Trophoblast cell (in vitro differentiated cells and primary cell): Measurements from ENCODE around the gene XYLT1.

Experiments used
- DNase-seq, 2 donors: peaks; one replicate each; pipeline ENCODE4 v3.0.0-alpha.2; 2016
- H2AFZ ChIP-seq: 2 replicates; pipeline ENCODE4 v1.6.1; 2013; ENCODE audit warnings: low read length, moderate library complexity, mild to moderate bottlenecking; ENCODE audit not compliant: insufficient read depth, poor library complexity
- H2AK5ac ChIP-seq: 2 replicates; pipeline ENCODE4 v1.6.1; 2013; ENCODE audit warnings: mild to moderate bottlenecking, low read length
- H2BK120ac ChIP-seq: 2 replicates; pipeline ENCODE4 v1.6.1; 2013; ENCODE audit warnings: low read length, mild to moderate bottlenecking, moderate library complexity; ENCODE audit not compliant: insufficient read depth, poor library complexity
- H2BK12ac ChIP-seq: 2 replicates; pipeline ENCODE4 v1.6.1; 2013; ENCODE audit warnings: mild to moderate bottlenecking, low read length, moderate library complexity
- H2BK5ac ChIP-seq: 2 replicates; pipeline ENCODE4 v1.6.1; 2013; ENCODE audit warnings: low read length, low read depth, moderate library complexity, mild to moderate bottlenecking; ENCODE audit not compliant: poor library complexity
- H3K14ac ChIP-seq: 2 replicates; pipeline ENCODE4 v1.6.1; 2013; ENCODE audit warnings: mild to moderate bottlenecking, low read length
- H3K18ac ChIP-seq: 2 replicates; pipeline ENCODE4 v1.6.1; 2013; ENCODE audit warnings: mild to moderate bottlenecking, low read length
- H3K23ac ChIP-seq: 2 replicates; pipeline ENCODE4 v1.6.1; 2013; ENCODE audit warnings: low read length
- H3K27ac ChIP-seq: 2 replicates; pipeline ENCODE4 v1.5.1; 2013; ENCODE audit warnings: low read depth, mild to moderate bottlenecking, inconsistent platforms, low read length, moderate library complexity
- H3K27me3 ChIP-seq: 2 replicates; pipeline ENCODE4 v1.6.1; 2013; ENCODE audit warnings: inconsistent platforms, mild to moderate bottlenecking, low read length, moderate library complexity; ENCODE audit not compliant: insufficient read depth
- H3K36me3 ChIP-seq, 2 experiments: 1 replicate in 1 of 2; 2 replicates in 1 of 2; pipeline ENCODE4 v1.6.1; 2013; ENCODE audit warnings: low read length in 2 of 2, mild to moderate bottlenecking in 2 of 2, moderate library complexity in 1 of 2; ENCODE audit not compliant: insufficient read depth in 2 of 2, control insufficient read depth in 1 of 2
- H3K4ac ChIP-seq: 2 replicates; pipeline ENCODE4 v1.6.1; 2013; ENCODE audit warnings: low read depth, mild to moderate bottlenecking, low read length, moderate library complexity
- H3K4me1 ChIP-seq, 2 experiments: 1 replicate in 1 of 2; 2 replicates in 1 of 2; pipeline ENCODE4 v1.6.1; 2013; ENCODE audit warnings: low read length in 2 of 2, mild to moderate bottlenecking in 2 of 2, moderate library complexity in 1 of 2; ENCODE audit not compliant: insufficient read depth in 2 of 2, control insufficient read depth in 1 of 2
- H3K4me2 ChIP-seq: 2 replicates; pipeline ENCODE4 v1.6.1; 2013; ENCODE audit warnings: inconsistent platforms, mild to moderate bottlenecking, low read length, moderate library complexity
- H3K4me3 ChIP-seq: 2 replicates; pipeline ENCODE4 v1.5.1; 2013; ENCODE audit warnings: mild to moderate bottlenecking, low read depth, low read length, inconsistent platforms
- H3K79me1 ChIP-seq: one replicate; pipeline ENCODE4 v1.6.1; 2013; ENCODE audit warnings: low read length
- H3K79me2 ChIP-seq: 2 replicates; pipeline ENCODE4 v1.6.1; 2013; ENCODE audit warnings: low read length, mild to moderate bottlenecking; ENCODE audit not compliant: control insufficient read depth, insufficient read depth, poor library complexity
- H3K9ac ChIP-seq: 2 replicates; pipeline ENCODE4 v1.6.1; 2013; ENCODE audit warnings: mild to moderate bottlenecking, low read length
- H3K9me3 ChIP-seq: 2 replicates; pipeline ENCODE4 v1.6.1; 2013; ENCODE audit warnings: low read depth, mild to moderate bottlenecking, control low read depth, inconsistent platforms, low read length; ENCODE audit not compliant: insufficient read depth
- H4K12ac ChIP-seq: 2 replicates; pipeline ENCODE4 v1.6.1; 2013; ENCODE audit warnings: low read depth, mild to moderate bottlenecking, low read length, moderate library complexity
- H4K8ac ChIP-seq: 2 replicates; pipeline ENCODE4 v1.6.1; 2013; ENCODE audit warnings: low read depth, mild to moderate bottlenecking, low read length, moderate library complexity
- H4K91ac ChIP-seq: one replicate; pipeline ENCODE4 v1.6.1; 2013; ENCODE audit warnings: low read depth, mild to moderate bottlenecking, low read length, moderate library complexity
- WGBS: extraction: QIAGEN DNeasy Blood & Tissue Kit; methylation state at CpG from one replicate; pipeline ENCODE4 v1.1.7; 2013; ENCODE audit warnings: missing lambda C conversion rate; ENCODE audit not compliant: insufficient read length, insufficient coverage; ENCODE audit errors: extremely low coverage; 5-methylcytosine and 5-hydroxymethylcytosine counted together

XYLT1 gene

DNA sequence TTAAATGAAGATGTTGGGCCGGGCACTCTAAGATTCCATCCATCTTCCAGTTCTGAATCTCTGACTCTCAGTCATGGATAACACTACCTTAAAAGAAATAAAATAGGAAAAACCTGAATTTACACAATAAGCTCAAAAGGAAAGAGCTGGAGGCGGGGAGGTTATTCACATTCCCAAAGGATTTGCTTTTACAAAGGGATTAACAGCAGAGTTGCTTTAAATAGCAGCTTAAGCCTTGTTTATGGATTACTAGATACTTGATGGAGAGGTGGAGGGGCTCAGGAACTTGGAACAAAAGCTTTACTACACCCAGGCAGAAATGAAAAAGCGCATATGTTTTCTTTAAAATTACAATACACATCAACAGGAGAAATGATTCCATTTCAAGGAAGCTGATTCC, 84.5 kb downstream of the XYLT1 start:
- H3K14ac ChIP-seq: no peak overlapping the region
- no peak overlapping the region for H3K27ac ChIP-seq
- H2BK5ac ChIP-seq: no peak overlapping the region
- WGBS: no CpG with 5 or more reads among the region's 3 CpGs
- H3K4me2 ChIP-seq: no peak overlapping the region
- no peak overlapping the region for H2BK12ac ChIP-seq
- H3K79me1 ChIP-seq: peaks cover 2% of the 10 kb centered on the region
- no peaks in the 10 kb centered on the region for H3K36me3 ChIP-seq
- no peak overlapping the region for H4K91ac ChIP-seq
- no peak for DNase-seq
- no peak overlapping the region for H3K23ac ChIP-seq
- no peaks in the 10 kb centered on the region for H3K27me3 ChIP-seq
- no peak overlapping the region for H3K4me3 ChIP-seq
- no peak overlapping the region for H3K18ac ChIP-seq
- no peak overlapping the region for H4K12ac ChIP-seq
- H3K9ac ChIP-seq: no peak overlapping the region
- H4K8ac ChIP-seq: no peak overlapping the region
- no peak overlapping the region for H3K4ac ChIP-seq
- no peaks in the 10 kb centered on the region for H3K9me3 ChIP-seq
- no peaks in the 10 kb centered on the region for H3K79me2 ChIP-seq
- H3K4me1 ChIP-seq: peaks cover 15 to 22% of the 10 kb centered on the region in 2 experiments
- H2BK120ac ChIP-seq: no peak overlapping the region
- no peak overlapping the region for H2AK5ac ChIP-seq
- H2AFZ ChIP-seq: no peak overlapping the region

DNA sequence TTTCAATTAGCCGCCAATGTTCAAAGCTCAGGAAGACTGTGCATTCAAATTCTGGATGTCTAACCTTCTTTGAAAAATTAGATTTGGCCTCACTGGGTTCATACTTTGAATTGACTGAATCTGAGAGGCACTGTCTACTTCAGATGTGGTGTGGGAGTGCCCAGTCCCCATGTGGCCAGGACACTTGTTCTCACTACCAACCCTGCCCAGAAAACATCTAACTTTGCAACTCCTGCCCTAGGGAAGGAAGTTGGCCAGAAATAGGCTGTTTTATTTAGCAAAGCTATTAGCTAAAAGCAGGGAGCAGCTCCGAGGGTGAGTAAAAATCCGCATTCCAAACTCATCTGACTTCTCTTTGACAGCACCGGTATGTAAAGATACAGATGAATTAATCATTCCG, 86.3 kb downstream of the XYLT1 start:
- no peak overlapping the region for H2BK12ac ChIP-seq
- peaks cover 11 to 13% of the 10 kb centered on the region in 2 experiments for H3K4me1 ChIP-seq
- WGBS: no CpG with 5 or more reads among the region's 5 CpGs
- no peak overlapping the region for H2AFZ ChIP-seq
- H3K36me3 ChIP-seq: no peaks in the 10 kb centered on the region
- H4K8ac ChIP-seq: no peak overlapping the region
- no peak overlapping the region for H2AK5ac ChIP-seq
- no peak overlapping the region for H4K91ac ChIP-seq
- H3K9me3 ChIP-seq: no peaks in the 10 kb centered on the region
- H4K12ac ChIP-seq: no peak overlapping the region
- no peak overlapping the region for H3K9ac ChIP-seq
- H3K18ac ChIP-seq: no peak overlapping the region
- H2BK5ac ChIP-seq: no peak overlapping the region
- no peak overlapping the region for H3K4me2 ChIP-seq
- no peak overlapping the region for H3K4me3 ChIP-seq
- H3K4ac ChIP-seq: no peak overlapping the region
- no peak overlapping the region for H3K23ac ChIP-seq
- H3K79me1 ChIP-seq: peaks cover 2% of the 10 kb centered on the region
- H3K27ac ChIP-seq: no peak overlapping the region
- no peaks in the 10 kb centered on the region for H3K27me3 ChIP-seq
- H2BK120ac ChIP-seq: no peak overlapping the region
- DNase-seq: no peak
- no peaks in the 10 kb centered on the region for H3K79me2 ChIP-seq
- H3K14ac ChIP-seq: no peak overlapping the region

DNA sequence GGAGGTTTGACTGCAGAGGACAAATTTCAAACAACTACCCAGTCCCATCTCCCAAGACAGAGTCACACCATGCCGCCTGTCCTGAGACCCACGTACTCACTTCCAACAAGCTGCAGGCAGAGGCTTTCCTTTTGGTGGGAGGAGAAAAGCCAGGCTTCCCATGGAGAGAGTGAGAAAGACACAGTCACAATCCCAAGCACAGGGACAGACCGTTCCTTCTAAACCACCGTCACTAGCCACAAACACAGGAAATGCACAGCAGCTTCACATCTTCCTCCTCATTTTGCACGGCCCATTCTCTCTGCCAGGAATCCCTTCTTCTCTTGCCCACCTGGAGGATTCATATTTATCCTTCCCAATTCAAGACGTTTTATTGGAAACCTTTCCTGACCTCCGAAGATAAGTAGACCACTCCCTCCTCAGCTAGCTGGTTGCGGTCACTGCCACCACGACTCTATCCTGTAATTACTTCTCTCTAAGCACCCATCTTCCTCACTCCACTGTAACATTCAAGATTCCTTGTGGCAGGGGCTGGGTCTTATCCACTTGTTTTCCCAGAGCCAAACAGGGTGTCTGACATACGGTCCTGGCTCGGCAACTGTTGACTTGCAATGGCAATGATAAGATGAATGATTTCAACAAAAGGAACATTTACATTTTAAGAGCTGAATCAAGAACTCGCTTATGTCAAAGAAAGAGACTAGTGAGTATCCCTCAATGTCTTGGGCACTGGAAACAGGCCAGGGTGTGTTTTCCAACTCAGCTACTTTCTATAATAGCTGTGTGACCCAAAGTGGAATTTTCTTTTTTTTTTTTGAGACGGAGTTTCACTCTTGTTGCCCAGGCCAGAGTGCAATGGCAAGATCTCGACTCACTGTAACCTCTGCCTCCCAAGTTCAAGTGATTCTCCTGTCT, 87.6 kb downstream of the XYLT1 start:
- no peak overlapping the region for H2BK120ac ChIP-seq
- H3K4me2 ChIP-seq: no peak overlapping the region
- H3K27ac ChIP-seq: no peak overlapping the region
- H3K79me1 ChIP-seq: peaks cover 2% of the 10 kb centered on the region
- no peak overlapping the region for H3K4me3 ChIP-seq
- no peak overlapping the region for H3K23ac ChIP-seq
- no peak overlapping the region for H3K18ac ChIP-seq
- H4K8ac ChIP-seq: no peak overlapping the region
- no peak overlapping the region for H2BK5ac ChIP-seq
- H3K36me3 ChIP-seq: no peaks in the 10 kb centered on the region
- no peak overlapping the region for H4K12ac ChIP-seq
- no peak overlapping the region for H3K4ac ChIP-seq
- H3K14ac ChIP-seq: no peak overlapping the region
- H2BK12ac ChIP-seq: no peak overlapping the region
- no peak overlapping the region for H3K9ac ChIP-seq
- H2AFZ ChIP-seq: no peak overlapping the region
- H3K4me1 ChIP-seq: peaks cover 8 to 14% of the 10 kb centered on the region in 2 experiments
- DNase-seq: no peak
- H4K91ac ChIP-seq: no peak overlapping the region
- no peaks in the 10 kb centered on the region for H3K9me3 ChIP-seq
- H3K79me2 ChIP-seq: no peaks in the 10 kb centered on the region
- no peaks in the 10 kb centered on the region for H3K27me3 ChIP-seq
- H2AK5ac ChIP-seq: no peak overlapping the region
- WGBS: no CpG with 5 or more reads among the region's 14 CpGs

DNA sequence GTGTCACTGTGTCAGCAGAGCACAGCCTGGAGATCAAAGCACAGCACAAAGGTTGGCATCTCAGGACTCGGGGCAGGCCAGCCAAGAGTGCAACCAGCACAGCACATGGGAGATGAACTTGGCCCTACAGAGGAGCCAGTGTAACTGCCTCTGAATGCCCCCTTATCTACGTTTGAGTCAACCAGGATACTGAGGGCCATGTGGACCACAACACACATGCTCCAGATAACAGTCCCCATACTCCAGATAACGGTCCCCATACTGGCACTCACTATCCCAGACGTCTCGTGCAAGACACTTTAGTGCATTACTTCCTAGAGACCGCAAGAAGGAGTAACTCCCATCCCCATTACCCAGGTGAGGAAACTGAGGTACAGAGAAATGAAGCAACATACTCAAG, 88.2 kb downstream of the XYLT1 start:
- Histone ChIP-seq H3K9me3 (no peaks in the 10 kb centered on the region), H2AK5ac (no peak overlapping the region), H3K4me2 (no peak overlapping the region), H4K91ac (no peak overlapping the region), H3K79me1 (peaks cover 2% of the 10 kb centered on the region), H2BK120ac (no peak overlapping the region), H3K4me3 (no peak overlapping the region), H3K36me3 (no peaks in the 10 kb centered on the region), H4K8ac (no peak overlapping the region), H2AFZ (no peak overlapping the region), H3K27me3 (no peaks in the 10 kb centered on the region), H4K12ac (no peak overlapping the region), H3K14ac (no peak overlapping the region), H3K4ac (no peak overlapping the region), H3K79me2 (no peaks in the 10 kb centered on the region), H2BK5ac (no peak overlapping the region), H3K27ac (no peak overlapping the region), H3K23ac (no peak overlapping the region), H2BK12ac (no peak overlapping the region), H3K4me1 (peaks cover 8 to 14% of the 10 kb centered on the region in 2 experiments), H3K18ac (no peak overlapping the region), H3K9ac (no peak overlapping the region)
- WGBS: no CpG with 5 or more reads among the region's 6 CpGs
- peak; percentile 27 to 54 for DNase-seq
